GM23338 (cell line): ENCODE data around the gene ACAT1. TPM values are rescaled to one million over a fixed set of nuclear protein-coding genes. Genes with fewer than 3 reads are reported as not detected.

ENCODE experiments used
- ATAC-seq: fragments of 200-7000 bp; cut with Tn5 transposase; 3 replicates; pipeline ENCODE4 v1.9.1; 2020
- DNase-seq: peaks from one replicate; pipeline ENCODE4 v3.0.0-alpha.2; 2015; ENCODE audit warnings: low spot score
- H2AFZ ChIP-seq: fragments of 200-600 bp; sonication (generic); 2 replicates; pipeline ENCODE4 v1.8.0; 2016; ENCODE audit warnings: antibody characterized with exemption, mild to moderate bottlenecking, moderate library complexity
- H3F3A ChIP-seq: fragments of 200-600 bp; sonication (generic); replicated peaks from 2 replicates; pipeline ENCODE4 v1.8.0; 2017; ENCODE audit warnings: antibody characterized with exemption, mixed run types, low read depth
- H3K27ac ChIP-seq: fragments of 200-600 bp; sonication (generic); 2 replicates; pipeline ENCODE4 v1.6.1; 2016; ENCODE audit warnings: low read depth
- H3K27me3 ChIP-seq: fragments of 200-600 bp; sonication (generic); 2 replicates; pipeline ENCODE4 v1.8.0; 2016; ENCODE audit warnings: mild to moderate bottlenecking, mixed run types, moderate library complexity; ENCODE audit not compliant: insufficient read depth
- H3K36me3 ChIP-seq: fragments of 200-600 bp; sonication (generic); 2 replicates; pipeline ENCODE4 v1.8.0; 2016; ENCODE audit warnings: mild to moderate bottlenecking; ENCODE audit not compliant: insufficient read depth
- H3K4me1 ChIP-seq: fragments of 200-600 bp; sonication (generic); 2 replicates; pipeline ENCODE4 v1.8.0; 2016; ENCODE audit warnings: mild to moderate bottlenecking, moderate library complexity; ENCODE audit not compliant: insufficient read depth
- H3K4me2 ChIP-seq: fragments of 200-600 bp; sonication (generic); 2 replicates; pipeline ENCODE4 v1.7.1; 2017; ENCODE audit warnings: mixed run types
- H3K4me3 ChIP-seq: fragments of 200-600 bp; sonication (generic); 2 replicates; pipeline ENCODE4 v1.6.1; 2016; ENCODE audit warnings: mixed run types
- H3K79me2 ChIP-seq: fragments of 200-600 bp; sonication (generic); replicated peaks from 2 replicates; pipeline ENCODE4 v1.8.0; 2017; ENCODE audit warnings: mild to moderate bottlenecking; ENCODE audit not compliant: insufficient read depth
- H3K9me2 ChIP-seq: fragments of 200-600 bp; sonication (generic); 2 replicates; pipeline ENCODE4 v1.8.0; 2017; ENCODE audit not compliant: insufficient read depth
- H4K20me1 ChIP-seq: fragments of 200-600 bp; sonication (generic); replicated peaks from 2 replicates; pipeline ENCODE4 v1.8.0; 2017; ENCODE audit warnings: mild to moderate bottlenecking; ENCODE audit not compliant: insufficient read depth
- H3K27ac Mint-ChIP-seq: 2 replicates; pipeline ENCODE4 v1.8.0; 2020; ENCODE audit warnings: inconsistent platforms, mild to moderate bottlenecking, moderate library complexity, mixed read lengths
- H3K27me3 Mint-ChIP-seq: 3 replicates; pipeline ENCODE4 v1.8.0; 2022; ENCODE audit warnings: low read depth, mild to moderate bottlenecking, moderate library complexity, mixed read lengths, inconsistent platforms; ENCODE audit not compliant: insufficient read depth, poor library complexity
- H3K36me3 Mint-ChIP-seq: 3 replicates; pipeline ENCODE4 v1.8.0; 2021; ENCODE audit warnings: low read depth, mild to moderate bottlenecking, inconsistent platforms, moderate library complexity, mixed read lengths
- H3K4me1 Mint-ChIP-seq: 3 replicates; pipeline ENCODE4 v1.8.0; 2020; ENCODE audit warnings: mild to moderate bottlenecking, inconsistent platforms, mixed read lengths
- H3K4me3 Mint-ChIP-seq: 3 replicates; pipeline ENCODE4 v1.8.0; 2021; ENCODE audit warnings: moderate library complexity, mild to moderate bottlenecking, inconsistent platforms, mixed read lengths
- H3K9me3 Mint-ChIP-seq: 3 replicates; pipeline ENCODE4 v1.8.0; 2020; ENCODE audit warnings: moderate library complexity, mild to moderate bottlenecking, inconsistent platforms, mixed read lengths
- CREB1 ChIP-seq: fragments of 250-450 bp; sonication (Bioruptor Pico); IDR thresholded peaks from 2 replicates; pipeline ENCODE4 v1.5.0; 2020; ENCODE audit warnings: low read depth, mild to moderate bottlenecking, moderate library complexity
- EZH2 ChIP-seq: fragments of 200-600 bp; sonication (generic); IDR thresholded peaks from one replicate; pipeline ENCODE4 v1.8.0; 2017; ENCODE audit warnings: antibody characterized with exemption, mild to moderate bottlenecking, low read depth; ENCODE audit not compliant: unreplicated experiment
- EZH2phosphoT487 ChIP-seq: fragments of 200-600 bp; sonication (generic); IDR thresholded peaks from one replicate; pipeline ENCODE4 v1.8.1; 2018; ENCODE audit warnings: antibody characterized with exemption; ENCODE audit not compliant: unreplicated experiment
- JUNB ChIP-seq: IDR thresholded peaks from one replicate; pipeline ENCODE4 v1.6.1; 2016; ENCODE audit warnings: antibody characterized with exemption; ENCODE audit not compliant: unreplicated experiment
- NANOG ChIP-seq: IDR thresholded peaks from 2 replicates; pipeline ENCODE4 v1.6.1; 2016; ENCODE audit warnings: antibody characterized with exemption, borderline replicate concordance
- POLR2AphosphoS5 ChIP-seq: IDR thresholded peaks from 2 replicates; pipeline ENCODE4 v1.6.1; 2016; ENCODE audit warnings: antibody characterized with exemption, low read depth
- STAT1 ChIP-seq: IDR thresholded peaks from one replicate; pipeline ENCODE4 v1.6.1; 2016; ENCODE audit warnings: antibody characterized with exemption; ENCODE audit not compliant: unreplicated experiment
- ZNF114 ChIP-seq: fragments of 250-450 bp; sonication (Bioruptor Pico); IDR thresholded peaks from 2 replicates; pipeline ENCODE4 v1.5.0; 2020; ENCODE audit warnings: mild to moderate bottlenecking, moderate library complexity
- ZNF331 ChIP-seq: fragments of 250-450 bp; sonication (Bioruptor Pico); IDR thresholded peaks from 2 replicates; pipeline ENCODE4 v1.5.0; 2020; ENCODE audit warnings: low read depth, mild to moderate bottlenecking, moderate library complexity
- polyA plus RNA-seq: library from polyadenylated mRNA; unstranded; fragments of >200 nt; fragmentation: Nextera tagmentation; extraction: Ambion mirVana; gene quantifications from 2 replicates; pipeline ENCODE4 v1.2.1, GENCODE V29; 2016
- total RNA-seq: library from RNA; depleted of rRNA; stranded (reverse); fragments of >200 nt; shearing (Covaris generic); gene quantifications from 2 replicates; pipeline ENCODE4 v1.2.3, GENCODE V29; 2014
- TF ChIP-seq, protein P1 (sequence below), 2 experiments: fragments of 200-600 bp in 1 of 2; sonication (generic) in 1 of 2; conservative IDR thresholded peaks; 2 replicates each; pipeline versions ENCODE4 v1.5.1 to v1.6.1; 2016 to 2017; ENCODE audit warnings: antibody characterized with exemption in 2 of 2, low read depth in 2 of 2, mild to moderate bottlenecking in 2 of 2, moderate library complexity in 1 of 2
- TF ChIP-seq, protein P2 (sequence below): IDR thresholded peaks from 2 replicates; pipeline ENCODE4 v1.6.1; 2016; ENCODE audit warnings: antibody characterized with exemption

ACAT1 gene
- total and polyA plus RNA-seq, 2 experiments from 2014 or later = 43.9 to 53.6 TPM

DNA sequence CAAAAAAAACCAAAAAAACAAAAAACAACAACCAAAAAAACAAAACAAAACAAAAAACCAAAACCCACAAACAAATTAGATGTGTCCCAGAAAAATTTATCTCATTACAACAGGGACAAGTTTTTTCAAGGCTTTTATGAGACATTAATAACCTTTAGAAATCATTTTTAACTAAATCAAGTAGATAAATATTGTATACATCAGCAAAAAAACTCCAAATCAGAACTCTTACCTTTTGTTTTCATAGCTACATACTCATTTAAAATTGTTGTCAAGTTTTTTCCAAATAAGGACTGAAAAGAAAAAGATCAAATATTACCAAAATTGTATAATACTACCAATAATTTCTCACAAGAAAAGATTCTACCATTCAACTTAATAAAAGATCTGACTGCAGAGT is 72.4 kb downstream of the ACAT1 start:
- Histone ChIP-seq H3K9me2 (no peaks in the 10 kb centered on the region), H2AFZ (no peak overlapping the region), H3K4me3 (no peak overlapping the region), H3F3A (no peaks in the 10 kb centered on the region), H3K27me3 (no peaks in the 10 kb centered on the region), H4K20me1 (peaks cover 9% of the 10 kb centered on the region; the same call in 1 of the 2 replicates), H3K36me3 (peaks cover 12% of the 10 kb centered on the region), H3K27ac (peak overlapping the region; percentile 45; the same call in 1 of the 2 replicates), H3K4me1 (no peaks in the 10 kb centered on the region), H3K79me2 (peaks cover 19% of the 10 kb centered on the region), H3K4me2 (no peak overlapping the region)
- Mint-ChIP-seq H3K27ac (no peak overlapping the region), H3K36me3 (peaks cover 56% of the 10 kb centered on the region), H3K9me3 (no peaks in the 10 kb centered on the region), H3K4me3 (no peak overlapping the region), H3K4me1 (no peaks in the 10 kb centered on the region), H3K27me3 (no peaks in the 10 kb centered on the region)
- TF ChIP-seq JUNB (no peak), EZH2phosphoT487 (no peak), POLR2AphosphoS5 (no peak), NANOG (no peak), EZH2 (no peak), ZNF114 (CRISPR knock-in tag) (no peak), ZNF331 (CRISPR knock-in tag) (no peak), STAT1 (no peak)
- TF ChIP-seq, protein P1, sequence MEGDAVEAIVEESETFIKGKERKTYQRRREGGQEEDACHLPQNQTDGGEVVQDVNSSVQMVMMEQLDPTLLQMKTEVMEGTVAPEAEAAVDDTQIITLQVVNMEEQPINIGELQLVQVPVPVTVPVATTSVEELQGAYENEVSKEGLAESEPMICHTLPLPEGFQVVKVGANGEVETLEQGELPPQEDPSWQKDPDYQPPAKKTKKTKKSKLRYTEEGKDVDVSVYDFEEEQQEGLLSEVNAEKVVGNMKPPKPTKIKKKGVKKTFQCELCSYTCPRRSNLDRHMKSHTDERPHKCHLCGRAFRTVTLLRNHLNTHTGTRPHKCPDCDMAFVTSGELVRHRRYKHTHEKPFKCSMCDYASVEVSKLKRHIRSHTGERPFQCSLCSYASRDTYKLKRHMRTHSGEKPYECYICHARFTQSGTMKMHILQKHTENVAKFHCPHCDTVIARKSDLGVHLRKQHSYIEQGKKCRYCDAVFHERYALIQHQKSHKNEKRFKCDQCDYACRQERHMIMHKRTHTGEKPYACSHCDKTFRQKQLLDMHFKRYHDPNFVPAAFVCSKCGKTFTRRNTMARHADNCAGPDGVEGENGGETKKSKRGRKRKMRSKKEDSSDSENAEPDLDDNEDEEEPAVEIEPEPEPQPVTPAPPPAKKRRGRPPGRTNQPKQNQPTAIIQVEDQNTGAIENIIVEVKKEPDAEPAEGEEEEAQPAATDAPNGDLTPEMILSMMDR (conservative IDR thresholded peaks at IDR 0.05; ENCODE audit: low read depth in 2 of 2) = no peak
- TF ChIP-seq, protein P2, sequence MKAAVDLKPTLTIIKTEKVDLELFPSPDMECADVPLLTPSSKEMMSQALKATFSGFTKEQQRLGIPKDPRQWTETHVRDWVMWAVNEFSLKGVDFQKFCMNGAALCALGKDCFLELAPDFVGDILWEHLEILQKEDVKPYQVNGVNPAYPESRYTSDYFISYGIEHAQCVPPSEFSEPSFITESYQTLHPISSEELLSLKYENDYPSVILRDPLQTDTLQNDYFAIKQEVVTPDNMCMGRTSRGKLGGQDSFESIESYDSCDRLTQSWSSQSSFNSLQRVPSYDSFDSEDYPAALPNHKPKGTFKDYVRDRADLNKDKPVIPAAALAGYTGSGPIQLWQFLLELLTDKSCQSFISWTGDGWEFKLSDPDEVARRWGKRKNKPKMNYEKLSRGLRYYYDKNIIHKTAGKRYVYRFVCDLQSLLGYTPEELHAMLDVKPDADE = no peak
- no peak for ATAC-seq
- DNase-seq = no peak

DNA sequence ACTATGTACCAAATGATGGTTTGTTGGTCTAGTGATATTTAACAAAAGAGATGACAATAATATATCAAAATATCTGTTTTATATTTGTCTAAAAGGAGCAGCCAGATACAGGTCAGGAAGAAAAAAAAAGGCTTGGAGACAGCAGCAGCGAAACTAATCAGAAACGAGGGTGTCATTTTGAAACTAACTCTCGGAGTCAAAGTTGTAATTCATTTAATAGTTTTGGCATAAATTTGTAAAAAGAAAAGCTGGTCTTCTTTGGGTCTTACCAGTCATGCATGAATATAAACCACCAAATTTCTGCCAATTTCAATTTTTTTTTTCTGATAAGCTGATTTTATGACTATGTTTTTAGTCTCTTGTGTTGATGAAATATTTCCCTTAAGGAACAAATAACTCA is 75.5 kb downstream of the ACAT1 start:
- no peaks in the 10 kb centered on the region for H3K9me2 ChIP-seq
- peaks cover 18% of the 10 kb centered on the region; the same call in 1 of the 2 replicates for H4K20me1 ChIP-seq
- DNase-seq = no peak
- peaks cover 13% of the 10 kb centered on the region for H3K36me3 ChIP-seq
- H3K27me3 ChIP-seq = no peaks in the 10 kb centered on the region
- Mint-ChIP-seq H3K4me3 (no peak overlapping the region), H3K4me1 (peaks cover 13% of the 10 kb centered on the region; the same call in 2 of the 3 replicates), H3K27ac (no peak overlapping the region), H3K9me3 (no peaks in the 10 kb centered on the region), H3K27me3 (peaks cover 2% of the 10 kb centered on the region), H3K36me3 (peaks cover 51% of the 10 kb centered on the region)
- peaks cover 17% of the 10 kb centered on the region for H3K4me1 ChIP-seq
- peaks cover 49% of the 10 kb centered on the region for H3K79me2 ChIP-seq
- H3K27ac ChIP-seq = no peak overlapping the region
- H3K4me2 ChIP-seq = no peak overlapping the region
- H3K4me3 ChIP-seq = no peak overlapping the region
- ATAC-seq = no peak
- no peaks in the 10 kb centered on the region for H3F3A ChIP-seq
- no peak overlapping the region for H2AFZ ChIP-seq
- TF ChIP-seq, protein P1 (conservative IDR thresholded peaks at IDR 0.05; ENCODE audit: low read depth in 2 of 2) = no peak
- TF ChIP-seq ZNF114 (CRISPR knock-in tag) (no peak), EZH2 (no peak), NANOG (no peak), STAT1 (no peak), CREB1 (CRISPR knock-in tag) (no peak)
- TF ChIP-seq, protein P2 = no peak
